ENCODE data around the gene MDN1. TPM values are rescaled to one million over a fixed set of nuclear protein-coding genes. Genes with fewer than 3 reads are reported as not detected.

The MDN1 gene
- total and polyA plus RNA-seq, 2 of the 4 experiments (the other 2 are of a cell fraction): 7.7 to 26.7 TPM

GRCh38 chr6:89784838-89785237 is 34.8 kb downstream of the MDN1 start:
- no peak overlapping the region for H3K9ac ChIP-seq (ENCODE audit: low read depth, low read length)
- ATAC-seq (ENCODE audit: low read depth): no peak
- no TSS peak for BruUV-seq (replicated peaks)

More at GRCh38 chr6:89784838-89785237, 34.8 kb downstream of the MDN1 start:
- Histone ChIP-seq H4K20me1 (ENCODE audit: insufficient read depth, low read length) (no peaks in the 10 kb centered on the region), H2AK5ac (ENCODE audit: low read depth, low read length) (no peak overlapping the region), H3K9me1 (ENCODE audit: insufficient read depth, low read length) (no peaks in the 10 kb centered on the region), H2AK9ac (replicated peaks; ENCODE audit: low read depth, low read length, poor library complexity) (no peak overlapping the region), H3K27me3 (ENCODE audit: control insufficient read depth, insufficient read depth, low read length) (no peaks in the 10 kb centered on the region), H2BK15ac (ENCODE audit: low read depth, low read length) (no peak overlapping the region), H3K79me1 (ENCODE audit: low read depth in 1 of 2, low read length in 2 of 2) (no peaks in the 10 kb centered on the region), H3K14ac (replicated peaks; ENCODE audit: low read depth, low read length) (no peak overlapping the region), H3K36me3 (ENCODE audit: control insufficient read depth, insufficient read depth, low read length) (peaks cover 23% of the 10 kb centered on the region), H3K4ac (ENCODE audit: low read depth, low read length) (no peak overlapping the region), H3K23ac (ENCODE audit: low read depth, low read length) (no peak overlapping the region), H3K27ac (ENCODE audit: insufficient read depth, low read length) (no peak overlapping the region), H2BK20ac (ENCODE audit: low read depth, low read length) (no peak overlapping the region), H4K91ac (ENCODE audit: insufficient read depth, low read depth, low read length) (no peak overlapping the region), H3K4me3 (ENCODE audit: insufficient read depth, low read depth, low read length) (no peak overlapping the region), H2BK120ac (ENCODE audit: low read depth, low read length) (no peak overlapping the region), H4K8ac (ENCODE audit: low read depth in 2 of 2, low read length in 2 of 2) (no peak overlapping the region), H3K4me2 (ENCODE audit: low read depth, low read length) (no peak overlapping the region), H3K18ac (ENCODE audit: low read depth, low read length) (no peak overlapping the region), H2AFZ (replicated peaks; ENCODE audit: low read length, poor library complexity) (no peak overlapping the region), H4K5ac (ENCODE audit: low read depth, low read length) (no peak overlapping the region), H3K56ac (ENCODE audit: extremely low read depth, insufficient read depth, low read length) (no peak overlapping the region), H2BK5ac (ENCODE audit: low read depth, low read length, poor library complexity, severe bottlenecking) (no peak overlapping the region), H3K4me1 (ENCODE audit: control insufficient read depth, insufficient read depth, low read length) (no peaks in the 10 kb centered on the region), H3K9me3 (ENCODE audit: control insufficient read depth, insufficient read depth, low read length) (no peaks in the 10 kb centered on the region)
- dilution Hi-C loops (cut with HindIII; ENCODE audit: low sequenced_read_pairs, unreplicated experiment) (no loop called here), intact Hi-C loops (cut with micrococcal nuclease) (no loop called here), in situ Hi-C loops (cut with MboI; ENCODE audit: low sequenced_read_pairs) (no loop called here)
- TF ChIP-seq NFE2L2 (IDR thresholded peaks at IDR 0.05; ENCODE audit: low read depth, low read length): no peak
- no peak for TF ChIP-seq CTCF (conservative IDR thresholded peaks at IDR 0.05; ENCODE audit: low read depth, low read length)
- TF ChIP-seq FOS (IDR thresholded peaks at IDR 0.05; ENCODE audit: low read depth, low read length): no peak
- no peak for TF ChIP-seq RFX5 (IDR thresholded peaks at IDR 0.05; ENCODE audit: low read depth, low read length)
- no peak for TF ChIP-seq POLR2A (IDR thresholded peaks at IDR 0.05; ENCODE audit: low read depth, low read length)
- no peak for TF ChIP-seq SMC3 (IDR thresholded peaks at IDR 0.05; ENCODE audit: low read depth, low read length)
- no peak for TF ChIP-seq MAFK (IDR thresholded peaks at IDR 0.05; ENCODE audit: low read depth, low read length)
- no peak for TF ChIP-seq MXI1 (IDR thresholded peaks at IDR 0.05; ENCODE audit: borderline replicate concordance, low read depth, low read length)
- no peak for TF ChIP-seq ELK1 (IDR thresholded peaks at IDR 0.05; ENCODE audit: borderline replicate concordance, low read depth, low read length)
- no peak for TF ChIP-seq BHLHE40 (IDR thresholded peaks at IDR 0.05; ENCODE audit: low read depth, low read length)
- TF ChIP-seq RCOR1 (IDR thresholded peaks at IDR 0.05; ENCODE audit: insufficient replicate concordance, low read length): no peak
- no peak for TF ChIP-seq CHD1 (IDR thresholded peaks at IDR 0.05; ENCODE audit: low read depth, low read length)
- no peak for TF ChIP-seq CEBPB (IDR thresholded peaks at IDR 0.05; ENCODE audit: low read depth, low read length)
- TF ChIP-seq USF2 (IDR thresholded peaks at IDR 0.05; ENCODE audit: low read depth, low read length): no peak
- TF ChIP-seq MAZ (IDR thresholded peaks at IDR 0.05; ENCODE audit: borderline replicate concordance, low read depth, low read length): no peak
- TF ChIP-seq RAD21 (IDR thresholded peaks at IDR 0.05; ENCODE audit: low read length): no peak
- DNase-seq: no peak
- ChIA-PET CTCF (no interaction called here), POLR2A (ENCODE audit: unreplicated experiment) (no interaction called here)
- WGBS, 2 experiments (ENCODE audit: extremely low coverage in 2 of 2, insufficient read length in 1 of 2): 95% methylated on average over 4 of the region's 6 CpGs; no CpG with 5 or more reads in 1 of the 2 experiments
